Activated B cell treated with CpG ODN at 0.5 μM for 24 hours (primary cell): ENCODE data around the gene ZNFX1. TPM values are rescaled to one million over a fixed set of nuclear protein-coding genes. Genes with fewer than 3 reads are reported as not detected.

ENCODE experiments used
- ATAC-seq: fragments of 200-7000 bp; cut with Tn5 transposase; one replicate; pipeline ENCODE4 v1.10.0; 2021; ENCODE audit warnings: low read depth, mild to moderate bottlenecking, moderate library complexity
- CTCF ChIA-PET: fragments of 350-600 bp; sonication (Branson Sonifier 250); formaldehyde crosslinking; loops from one replicate; lab custom pipeline; 2021; ENCODE audit warnings: antibody characterized with exemption; lab: Charles Lee
- POLR2A ChIA-PET: fragments of 350-600 bp; sonication (Branson Sonifier 250); formaldehyde crosslinking; loops from one replicate; lab custom pipeline; 2021; ENCODE audit warnings: antibody characterized with exemption; lab: Charles Lee
- DNase-seq: peaks from one replicate; pipeline ENCODE4 v3.0.0; 2022
- H3K27ac Mint-ChIP-seq: one replicate; pipeline ENCODE4 v1.8.0; 2020; ENCODE audit warnings: mixed read lengths
- H3K27me3 Mint-ChIP-seq: one replicate; pipeline ENCODE4 v1.8.0; 2021; ENCODE audit warnings: mixed read lengths
- H3K36me3 Mint-ChIP-seq: one replicate; pipeline ENCODE4 v1.8.0; 2021; ENCODE audit warnings: low read depth, mixed read lengths
- H3K4me1 Mint-ChIP-seq: one replicate; pipeline ENCODE4 v1.8.0; 2021; ENCODE audit warnings: mixed read lengths
- H3K4me3 Mint-ChIP-seq: one replicate; pipeline ENCODE4 v1.8.0; 2020; ENCODE audit warnings: mild to moderate bottlenecking, mixed read lengths
- H3K9me3 Mint-ChIP-seq: one replicate; pipeline ENCODE4 v1.8.0; 2020; ENCODE audit warnings: mixed read lengths
- intact Hi-C: fragments of 100-400 bp; cut with micrococcal nuclease; formaldehyde crosslinking; loops from one replicate; pipeline ENCODE4 v1.15.1; 2024
- total RNA-seq: library from RNA; stranded (reverse); gene quantifications from 2 replicates; pipeline ENCODE4 v1.2.3, GENCODE V29; 2022
- TF ChIP-seq, protein P1 (sequence below): fragments of 200-600 bp; IDR thresholded peaks from one replicate; pipeline ENCODE4 v1.8.0; 2022; ENCODE audit warnings: antibody characterized with exemption, mild to moderate bottlenecking

ZNFX1 gene
- total RNA-seq, 1 donor from 2014 or later, result 51.9 TPM

GRCh38 chr20:49284818-49285217, 7.0 kb upstream of the ZNFX1 start:
- intact Hi-C loops, result no loop called here
- Mint-ChIP-seq H3K27ac (no peak overlapping the region), H3K4me1 (peaks cover 81% of the 10 kb centered on the region), H3K4me3 (no peak overlapping the region), H3K36me3 (peaks cover 100% of the 10 kb centered on the region), H3K27me3 (no peaks in the 10 kb centered on the region), H3K9me3 (peaks cover 56% of the 10 kb centered on the region)
- ChIA-PET CTCF (no interaction called here), POLR2A (interaction anchor here (0.7 kb wide), 1 partner anchor 533 kb away, joined by 3 read pairs; no protein-coding TSS in a partner anchor)
- DNase-seq (no peak), ATAC-seq (no peak)
- TF ChIP-seq, protein P1, sequence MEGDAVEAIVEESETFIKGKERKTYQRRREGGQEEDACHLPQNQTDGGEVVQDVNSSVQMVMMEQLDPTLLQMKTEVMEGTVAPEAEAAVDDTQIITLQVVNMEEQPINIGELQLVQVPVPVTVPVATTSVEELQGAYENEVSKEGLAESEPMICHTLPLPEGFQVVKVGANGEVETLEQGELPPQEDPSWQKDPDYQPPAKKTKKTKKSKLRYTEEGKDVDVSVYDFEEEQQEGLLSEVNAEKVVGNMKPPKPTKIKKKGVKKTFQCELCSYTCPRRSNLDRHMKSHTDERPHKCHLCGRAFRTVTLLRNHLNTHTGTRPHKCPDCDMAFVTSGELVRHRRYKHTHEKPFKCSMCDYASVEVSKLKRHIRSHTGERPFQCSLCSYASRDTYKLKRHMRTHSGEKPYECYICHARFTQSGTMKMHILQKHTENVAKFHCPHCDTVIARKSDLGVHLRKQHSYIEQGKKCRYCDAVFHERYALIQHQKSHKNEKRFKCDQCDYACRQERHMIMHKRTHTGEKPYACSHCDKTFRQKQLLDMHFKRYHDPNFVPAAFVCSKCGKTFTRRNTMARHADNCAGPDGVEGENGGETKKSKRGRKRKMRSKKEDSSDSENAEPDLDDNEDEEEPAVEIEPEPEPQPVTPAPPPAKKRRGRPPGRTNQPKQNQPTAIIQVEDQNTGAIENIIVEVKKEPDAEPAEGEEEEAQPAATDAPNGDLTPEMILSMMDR, result no peak

DNA sequence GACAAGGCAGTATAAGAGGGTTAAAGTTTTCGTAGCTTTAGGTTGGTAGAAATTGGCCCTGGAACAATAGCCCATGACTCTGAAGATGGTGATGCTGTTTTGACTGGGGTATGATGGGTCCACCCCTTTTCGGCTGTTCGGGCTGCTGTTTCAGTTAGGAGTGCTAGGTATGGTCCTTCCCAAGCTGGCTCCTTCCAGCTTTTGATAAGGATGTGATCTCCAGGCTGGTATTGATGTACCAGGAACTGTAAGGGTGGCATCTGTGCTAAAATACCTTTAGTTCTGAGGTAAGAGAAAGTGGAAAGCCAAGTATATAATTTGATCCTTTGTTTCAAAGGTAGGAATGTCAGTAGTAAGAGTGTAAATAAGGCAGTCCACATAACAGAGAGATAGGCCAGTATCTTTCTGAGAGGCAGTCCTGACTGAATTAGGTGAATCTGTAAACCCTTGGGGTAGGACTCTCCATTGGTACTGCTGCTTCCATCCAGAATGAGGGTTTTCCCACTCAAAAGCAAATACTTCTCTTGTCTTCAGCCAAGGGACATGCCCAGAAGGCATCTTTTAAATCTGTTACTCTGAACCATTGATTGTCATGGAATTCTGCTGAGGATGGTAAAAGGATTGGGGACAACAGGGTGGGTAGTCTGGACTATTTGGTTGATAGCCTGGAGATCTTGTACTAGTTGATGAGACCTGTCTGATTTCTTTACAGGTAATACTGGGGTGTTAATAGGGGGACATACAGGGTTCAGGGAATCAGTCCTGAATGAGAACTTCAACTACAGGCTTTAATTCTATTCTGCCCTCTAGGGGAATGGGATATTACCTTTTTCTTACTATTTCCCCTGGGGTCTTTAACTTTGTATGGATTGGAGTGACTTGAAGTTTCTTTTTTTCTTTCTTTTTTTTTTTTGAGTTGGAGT, 6.1 kb upstream of the ZNFX1 start:
- no peaks in the 10 kb centered on the region for H3K27me3 Mint-ChIP-seq
- ATAC-seq (no peak), DNase-seq (no peak)
- H3K4me3 Mint-ChIP-seq, result peak overlapping the region; percentile 98
- POLR2A ChIA-PET, result interaction anchor here (0.5 to 8.0 kb wide), 3 partner anchors 7 to 534 kb away, joined by 3 to 63 read pairs (median 7); no protein-coding TSS in a partner anchor
- H3K9me3 Mint-ChIP-seq, result peaks cover 53% of the 10 kb centered on the region
- H3K4me1 Mint-ChIP-seq, result peaks cover 84% of the 10 kb centered on the region
- peak overlapping the region; percentile 98 for H3K27ac Mint-ChIP-seq
- intact Hi-C loops, result no loop called here
- CTCF ChIA-PET, result no interaction called here
- peaks cover 100% of the 10 kb centered on the region for H3K36me3 Mint-ChIP-seq
- TF ChIP-seq, protein P1, result no peak

DNA sequence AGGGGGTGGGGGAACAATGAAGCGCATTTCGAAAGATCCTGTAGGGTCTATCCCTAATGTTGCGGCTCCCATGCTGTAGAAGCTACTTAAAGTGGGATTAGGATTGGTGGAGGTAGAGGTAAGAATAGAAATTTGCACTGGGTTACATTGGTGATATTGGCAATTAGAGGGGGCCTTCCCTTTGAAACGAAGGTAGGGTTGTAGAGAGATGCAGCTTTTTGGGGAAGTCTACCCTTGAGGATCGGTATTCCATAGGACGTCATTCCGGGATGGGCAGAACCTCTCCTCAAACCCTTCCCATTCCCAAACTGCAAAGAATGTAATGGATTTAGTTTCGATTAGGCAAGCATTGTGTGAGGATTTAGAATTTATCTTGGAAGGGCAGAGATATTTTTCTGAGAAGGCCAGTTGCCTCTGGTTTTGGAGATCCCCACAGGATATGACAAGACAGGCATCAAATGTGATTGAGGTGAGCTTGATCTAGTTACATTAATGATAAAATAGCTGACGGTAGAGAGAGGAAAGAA, 5.4 kb upstream of the ZNFX1 start:
- CTCF ChIA-PET, result no interaction called here
- Mint-ChIP-seq H3K27me3 (no peaks in the 10 kb centered on the region), H3K9me3 (peaks cover 53% of the 10 kb centered on the region), H3K4me3 (peak overlapping the region; percentile 98), H3K4me1 (peaks cover 88% of the 10 kb centered on the region), H3K27ac (peak overlapping the region; percentile 98), H3K36me3 (peaks cover 100% of the 10 kb centered on the region)
- POLR2A ChIA-PET, result interaction anchor here (0.5 to 8.0 kb wide), 3 partner anchors 8 to 652 kb away, joined by 3 to 63 read pairs (median 7); no protein-coding TSS in a partner anchor
- intact Hi-C loops, result no loop called here
- DNase-seq, result no peak
- TF ChIP-seq, protein P1, result no peak
- no peak for ATAC-seq

GRCh38 chr20:49282584-49283171, 4.8 kb upstream of the ZNFX1 start:
- DNase-seq, result no peak
- POLR2A ChIA-PET, result interaction anchor here (0.7 to 8.0 kb wide), 2 partner anchors 9 to 652 kb away, joined by 3 to 63 read pairs; no protein-coding TSS in a partner anchor
- peak overlapping the region; percentile 98 for H3K27ac Mint-ChIP-seq
- intact Hi-C loops, result no loop called here
- no peak for ATAC-seq
- peaks cover 95% of the 10 kb centered on the region for H3K36me3 Mint-ChIP-seq
- CTCF ChIA-PET, result no interaction called here
- no peaks in the 10 kb centered on the region for H3K27me3 Mint-ChIP-seq
- peak overlapping the region; percentile 98 for H3K4me3 Mint-ChIP-seq
- TF ChIP-seq, protein P1, result no peak
- H3K4me1 Mint-ChIP-seq, result peaks cover 88% of the 10 kb centered on the region
- peaks cover 53% of the 10 kb centered on the region for H3K9me3 Mint-ChIP-seq
